ENCODE results near the gene PBX4. TPM values are rescaled to one million over a fixed set of nuclear protein-coding genes. Genes with fewer than 3 reads are reported as not detected.
A peak's percentile ranks its signal among the peaks of the same experiment; 100 is the strongest.

The PBX4 gene
- total and polyA plus RNA-seq, 7 donors = 0.49 to 6.1 (median 1.9) TPM; not detected in 3

DNA sequence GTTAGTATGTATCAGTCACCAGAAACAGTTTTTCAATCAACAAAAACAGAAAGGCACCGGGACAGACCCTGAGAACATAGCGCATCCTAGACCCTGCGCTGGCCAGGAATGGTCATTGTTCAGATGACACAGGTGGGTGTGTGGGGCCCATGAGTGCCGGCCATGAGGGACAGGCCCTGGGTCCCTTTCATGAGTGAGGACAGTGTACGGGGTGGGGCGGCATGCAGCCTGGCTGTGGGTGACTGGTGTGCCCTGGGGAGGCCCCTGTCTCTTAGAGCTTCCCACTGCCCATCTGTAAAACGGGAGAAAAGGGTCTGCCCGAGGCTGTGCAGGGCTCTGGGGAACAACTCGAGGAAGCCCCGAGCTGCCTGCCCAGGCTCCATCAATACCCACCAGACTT is 25.8 kb downstream of the PBX4 start:
- Histone ChIP-seq H3K9me3 (no peaks in the 10 kb centered on the region), H3K36me3 (no peaks in the 10 kb centered on the region), H3K27me3 (no peaks in the 10 kb centered on the region), H3K4me3 (no peak overlapping the region), H3K27ac (no peak overlapping the region), H3K4me1 (peaks cover 0 to 15% (median 9%) of the 10 kb centered on the region in 4 donors)
- intact Hi-C loops (cut with DNase I) = no loop called here
- no peak for TF ChIP-seq EP300 (IDR thresholded peaks at IDR 0.05)
- TF ChIP-seq CTCF (IDR thresholded peaks at IDR 0.05) = no peak
- no peak for TF ChIP-seq POLR2A (IDR thresholded peaks at IDR 0.05)
- TF ChIP-seq POLR2AphosphoS5 (IDR thresholded peaks at IDR 0.05) = no peak
- WGBS, 2 donors = 97% methylated on average over 10 of the region's 10 CpGs
- no peak for DNase-seq

GRCh38 chr19:19591133-19591825 is 27.2 kb downstream of the PBX4 start:
- Histone ChIP-seq H3K36me3 (no peaks in the 10 kb centered on the region), H3K9me3 (no peaks in the 10 kb centered on the region), H3K27ac (peak overlapping the region; percentile 31 to 39 (median 35)), H3K27me3 (no peaks in the 10 kb centered on the region), H3K4me3 (no peak overlapping the region), H3K4me1 (peaks cover 0 to 15% (median 9%) of the 10 kb centered on the region in 4 donors)
- TF ChIP-seq CTCF (IDR thresholded peaks at IDR 0.05) (no peak), POLR2AphosphoS5 (IDR thresholded peaks at IDR 0.05) (peak in 1 of 4 donors; percentile 28), EP300 (IDR thresholded peaks at IDR 0.05) (no peak), POLR2A (IDR thresholded peaks at IDR 0.05) (no peak)
- intact Hi-C loops (cut with DNase I) = no loop called here
- 60 to 64% methylated on average over 13 of the region's 13 CpGs for WGBS, 2 donors
- DNase-seq = no peak

GRCh38 chr19:19588546-19588945 is 29.9 kb downstream of the PBX4 start:
- no peak overlapping the region for H3K4me3 ChIP-seq
- WGBS, 2 donors = 86 to 95% methylated on average over 2 of the region's 2 CpGs
- H3K9me3 ChIP-seq = no peaks in the 10 kb centered on the region
- TF ChIP-seq POLR2A (IDR thresholded peaks at IDR 0.05) (no peak), CTCF (IDR thresholded peaks at IDR 0.05) (no peak), POLR2AphosphoS5 (IDR thresholded peaks at IDR 0.05) (no peak), EP300 (IDR thresholded peaks at IDR 0.05) (no peak)
- H3K36me3 ChIP-seq = no peaks in the 10 kb centered on the region
- peaks cover 0 to 15% (median 9%) of the 10 kb centered on the region in 4 donors for H3K4me1 ChIP-seq
- DNase-seq = no peak
- intact Hi-C loops (cut with DNase I) = no loop called here
- no peak overlapping the region for H3K27ac ChIP-seq
- H3K27me3 ChIP-seq = no peaks in the 10 kb centered on the region

DNA sequence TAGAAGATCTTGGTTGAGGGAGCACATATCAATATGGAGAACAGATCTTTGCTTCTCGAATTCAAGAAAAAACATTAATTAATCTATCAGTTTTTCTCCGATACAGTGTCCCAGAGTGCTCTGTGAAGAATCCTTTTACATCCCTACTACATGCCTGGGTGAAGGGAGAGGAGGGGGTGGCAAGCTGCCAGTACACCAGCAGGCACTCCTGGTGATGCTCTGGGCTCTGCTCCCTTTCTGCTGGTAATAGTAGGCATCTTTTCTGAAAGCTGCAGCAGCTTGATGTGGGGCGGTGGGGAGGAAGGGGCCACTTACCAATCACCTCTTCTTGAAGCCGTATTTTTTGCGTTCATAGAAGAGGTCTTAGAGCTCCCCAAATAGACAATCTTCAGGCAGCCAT is 30.7 kb downstream of the PBX4 start:
- intact Hi-C loops (cut with DNase I) = no loop called here
- Histone ChIP-seq H3K4me1 (peaks cover 0 to 15% (median 9%) of the 10 kb centered on the region in 4 donors), H3K4me3 (no peak overlapping the region), H3K36me3 (no peaks in the 10 kb centered on the region), H3K27ac (no peak overlapping the region), H3K9me3 (no peaks in the 10 kb centered on the region), H3K27me3 (no peaks in the 10 kb centered on the region)
- DNase-seq = no peak
- 97% methylated on average over 5 of the region's 5 CpGs for WGBS, 2 donors
- TF ChIP-seq CTCF (IDR thresholded peaks at IDR 0.05) (no peak), EP300 (IDR thresholded peaks at IDR 0.05) (no peak), POLR2AphosphoS5 (IDR thresholded peaks at IDR 0.05) (no peak), POLR2A (IDR thresholded peaks at IDR 0.05) (no peak)

DNA sequence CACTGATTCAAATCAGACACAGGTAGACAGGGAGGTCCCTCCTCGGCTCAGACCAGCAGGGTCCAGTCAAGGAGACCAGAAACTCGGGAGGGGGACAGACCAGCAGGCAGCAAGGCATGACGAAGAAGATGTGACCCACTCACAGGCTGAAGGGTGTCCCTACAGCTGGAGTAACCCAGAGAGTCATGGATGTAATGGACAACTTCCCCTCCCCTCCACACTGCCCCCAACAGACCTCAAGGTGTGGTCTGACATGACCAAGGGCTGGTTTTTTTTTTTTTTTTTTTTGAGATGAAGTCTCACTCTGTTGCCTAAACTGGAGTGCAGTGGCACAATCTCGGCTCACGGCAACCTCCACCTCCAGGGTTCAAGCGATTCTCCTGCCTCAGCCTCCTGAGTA is 34.1 kb downstream of the PBX4 start:
- no peaks in the 10 kb centered on the region for H3K4me1 ChIP-seq
- intact Hi-C loops (cut with DNase I) = no loop called here
- no peak overlapping the region for H3K27ac ChIP-seq
- 95 to 96% methylated on average over 6 of the region's 6 CpGs for WGBS, 2 donors
- no peak for TF ChIP-seq CTCF (IDR thresholded peaks at IDR 0.05)
- H3K9me3 ChIP-seq = no peaks in the 10 kb centered on the region
- H3K4me3 ChIP-seq = no peak overlapping the region
- no peaks in the 10 kb centered on the region for H3K27me3 ChIP-seq
- no peaks in the 10 kb centered on the region for H3K36me3 ChIP-seq
- no peak for DNase-seq
